Activated T-helper 9 cell treated with anti-CD3 and anti-CD28 coated beads, Interleukin-2, amount 50 U/mL, for 16 hours (primary cell): ENCODE data around the gene PFKM.

ENCODE experiments used
- DNase-seq: peaks from one replicate; pipeline ENCODE4 v3.0.0-alpha.2; 2020; ENCODE audit warnings: low read depth

Gene PFKM

GRCh38 chr12:48157018-48157888 lies 38.1 kb downstream of the PFKM start, which contains the start of gene ASB8:
TSS of gene ASB8 (minus strand) at chr12:48157515. CDS start at chr12:48153496, 4,019 bp downstream.
- peak; percentile 99 for DNase-seq

- DNase-seq = no peak
These were observed 38.8 kb downstream of the PFKM start for GRCh38 chr12:48157889-48158370.

GRCh38 chr12:48160046-48160445 lies 40.9 kb downstream of the PFKM start:
- no peak for DNase-seq

- DNase-seq = no peak
These were observed 41.6 kb downstream of the PFKM start for GRCh38 chr12:48160807-48161206.

GRCh38 chr12:48163150-48163747 lies 44.1 kb downstream of the PFKM start:
- no peak for DNase-seq

GRCh38 chr12:48164451-48164850 lies 45.3 kb downstream of the PFKM start:
- DNase-seq = no peak

GRCh38 chr12:48165089-48165981 lies 46.2 kb downstream of the PFKM start:
- DNase-seq = peak; percentile 12

- no peak for DNase-seq
These were observed 49.8 kb downstream of the PFKM start for GRCh38 chr12:48169011-48169410.

- DNase-seq = no peak
These were observed 56.7 kb downstream of the PFKM start for GRCh38 chr12:48175613-48176416.

- DNase-seq = no peak
These were observed 57.2 kb downstream of the PFKM start for GRCh38 chr12:48176417-48176751.

GRCh38 chr12:48177982-48178381 lies 58.8 kb downstream of the PFKM start:
- no peak for DNase-seq

GRCh38 chr12:48179466-48179865 lies 60.3 kb downstream of the PFKM start:
- DNase-seq = no peak

GRCh38 chr12:48180424-48180823 lies 61.3 kb downstream of the PFKM start:
- no peak for DNase-seq

GRCh38 chr12:48180857-48181495 lies 61.8 kb downstream of the PFKM start:
- DNase-seq = no peak

GRCh38 chr12:48182631-48183030 lies 63.5 kb downstream of the PFKM start:
- no peak for DNase-seq

GRCh38 chr12:48183091-48183875 lies 64.1 kb downstream of the PFKM start, which contains the start of gene CCDC184:
TSS of gene CCDC184 (plus strand) at chr12:48183644. CDS start at chr12:48184123, 479 bp downstream.
- peak; percentile 59 for DNase-seq

- DNase-seq = peak; percentile 14
These were observed 64.8 kb downstream of the PFKM start for GRCh38 chr12:48183876-48184548.

GRCh38 chr12:48184549-48184922 lies 65.4 kb downstream of the PFKM start:
- DNase-seq = no peak

GRCh38 chr12:48185181-48185919 lies 66.2 kb downstream of the PFKM start:
- no peak for DNase-seq
